SIG-M5 treated with dmso at 0.1 percent for 504 hours (cell line): ENCODE measurements around the gene WIPI1.

Experiments
- DNase-seq: peaks from one replicate; lab custom pipeline; 2025; ENCODE audit not compliant: unreplicated experiment; lab: John Stamatoyannopoulos, UW

WIPI1 gene

DNA sequence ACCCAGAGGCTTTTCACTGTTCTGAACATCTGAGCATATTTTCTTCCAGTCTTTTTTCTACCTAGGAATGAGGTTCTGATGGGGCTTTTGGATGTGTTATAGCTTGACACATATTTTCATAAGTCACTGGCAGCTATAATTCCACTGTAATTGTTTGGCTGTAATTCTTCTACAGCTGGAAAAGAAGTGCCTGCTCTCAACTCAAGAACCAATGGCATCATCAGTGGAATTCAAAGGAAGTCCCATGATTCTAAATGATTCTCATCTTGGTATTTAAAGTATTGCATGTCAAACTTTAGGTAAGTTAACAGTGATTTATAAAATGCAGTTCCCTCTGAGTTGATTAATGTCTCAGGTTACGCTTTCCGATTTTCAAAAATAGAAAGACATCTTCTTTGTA, 16.8 kb downstream of the WIPI1 start:
- DNase-seq = no peak

DNA sequence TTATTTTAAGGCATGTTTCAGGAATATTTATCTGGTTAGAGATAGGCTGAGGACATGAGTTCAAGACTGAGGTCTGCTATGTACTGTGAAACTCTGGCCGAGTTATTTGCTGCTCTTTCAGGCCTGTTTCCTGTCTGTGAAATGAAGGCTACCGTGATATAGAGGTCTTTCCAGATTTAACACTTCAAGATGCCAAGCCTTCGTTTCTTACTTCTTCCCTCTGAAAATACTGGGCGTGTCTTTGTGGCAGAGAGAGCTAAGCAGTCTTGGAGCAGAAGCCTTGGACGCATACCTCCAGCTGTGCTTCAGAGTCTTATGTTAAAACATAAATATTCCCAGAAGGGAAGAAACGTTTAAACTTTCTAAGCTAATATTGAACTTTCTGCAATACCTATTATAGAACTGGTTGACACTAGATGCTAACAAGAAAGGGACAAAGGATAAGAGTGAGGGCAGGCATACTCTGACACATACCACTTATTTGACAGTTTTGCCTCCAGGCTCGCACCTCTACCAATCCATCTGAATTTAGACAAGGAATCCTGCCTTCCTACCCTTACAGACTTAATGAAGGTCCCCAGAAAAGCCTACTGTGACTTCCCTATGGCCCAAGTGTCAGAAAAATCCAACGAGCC, 17.5 kb downstream of the WIPI1 start:
- DNase-seq = no peak

DNA sequence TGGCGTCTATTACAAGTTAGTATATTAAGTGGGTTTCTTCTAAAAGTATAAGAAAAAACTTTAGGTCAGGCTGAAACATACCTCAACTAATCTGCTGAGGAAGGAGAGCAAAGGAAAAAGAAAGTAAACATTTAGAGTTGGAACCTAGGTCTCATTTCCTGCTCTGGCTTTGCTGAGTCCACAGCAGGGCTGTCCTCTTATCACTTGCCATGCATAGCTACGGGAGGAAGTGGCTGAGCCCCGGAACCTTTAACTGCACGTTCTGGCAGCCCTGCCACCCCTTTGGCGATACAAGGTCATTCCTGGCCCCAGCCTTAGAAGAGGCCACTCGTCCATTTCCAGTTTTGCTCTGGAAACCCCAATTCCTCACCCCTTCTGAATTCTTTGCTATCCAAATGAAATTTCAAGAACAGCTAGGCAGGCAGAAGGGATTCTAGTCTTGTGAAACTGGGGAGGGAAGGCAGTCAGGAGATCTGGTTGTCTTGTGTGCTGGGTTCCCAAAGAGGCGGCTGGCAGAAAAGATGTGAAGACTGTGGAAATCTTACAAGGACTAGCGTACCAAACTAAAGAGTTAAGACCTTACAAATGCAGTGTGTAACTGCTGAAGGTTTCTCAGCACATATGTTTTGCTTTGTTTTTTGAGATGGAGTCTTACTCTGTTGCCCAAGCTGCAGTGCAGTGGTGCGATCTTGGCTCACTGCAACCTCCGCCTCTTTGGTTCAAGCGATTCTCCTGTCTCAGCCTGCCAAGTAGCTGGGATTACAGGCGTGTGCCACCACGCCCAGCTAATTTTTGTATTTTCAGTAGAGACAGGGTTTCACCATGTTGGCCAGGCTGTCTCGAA, 19.1 kb downstream of the WIPI1 start:
- DNase-seq = peak; percentile 33

DNA sequence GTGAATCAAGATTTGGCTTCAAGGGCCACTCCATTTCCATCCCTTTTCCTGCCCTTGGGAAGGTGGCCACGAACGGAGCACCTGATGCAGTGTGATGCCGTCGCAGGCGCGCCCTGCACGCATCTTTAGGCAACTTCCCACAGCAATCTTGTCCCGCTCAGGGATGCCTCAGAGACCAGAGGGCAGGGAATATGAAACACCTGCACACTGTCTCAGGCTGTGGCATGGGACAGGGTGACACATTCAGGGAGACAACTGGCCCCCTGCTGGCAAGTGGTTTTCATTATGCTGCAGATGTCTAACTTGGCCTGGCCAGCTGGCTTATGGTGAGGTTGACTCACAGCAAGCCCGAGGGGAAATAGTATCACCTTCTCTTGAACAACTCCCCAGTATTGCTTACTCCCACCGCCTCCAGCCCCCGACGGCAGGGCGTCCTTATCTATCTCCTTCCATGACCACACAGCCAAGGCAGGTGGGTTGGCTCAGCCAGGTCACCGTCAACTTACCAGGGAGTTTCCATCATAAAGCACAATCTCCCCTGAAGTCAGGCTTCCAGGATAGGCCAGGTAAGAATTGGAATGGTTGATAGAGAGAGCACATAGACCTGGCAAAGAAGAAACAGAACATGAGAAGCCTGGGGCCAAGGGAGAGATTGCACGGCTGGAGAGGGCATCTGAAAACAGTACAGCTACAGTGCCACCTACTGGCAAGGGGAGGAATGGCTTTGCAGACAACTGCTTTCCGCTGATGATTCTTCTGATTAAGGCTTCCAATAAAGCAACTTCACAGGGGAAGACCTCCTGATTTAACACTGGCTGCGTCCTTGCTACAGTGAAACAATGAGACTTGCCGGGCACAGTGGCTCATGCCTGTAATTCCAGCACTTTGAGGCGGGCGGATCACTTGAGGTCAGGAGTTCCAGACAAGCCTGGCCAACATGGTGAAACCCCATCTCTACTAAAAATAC, 21.1 kb downstream of the WIPI1 start:
- DNase-seq = peak; percentile 92

DNA sequence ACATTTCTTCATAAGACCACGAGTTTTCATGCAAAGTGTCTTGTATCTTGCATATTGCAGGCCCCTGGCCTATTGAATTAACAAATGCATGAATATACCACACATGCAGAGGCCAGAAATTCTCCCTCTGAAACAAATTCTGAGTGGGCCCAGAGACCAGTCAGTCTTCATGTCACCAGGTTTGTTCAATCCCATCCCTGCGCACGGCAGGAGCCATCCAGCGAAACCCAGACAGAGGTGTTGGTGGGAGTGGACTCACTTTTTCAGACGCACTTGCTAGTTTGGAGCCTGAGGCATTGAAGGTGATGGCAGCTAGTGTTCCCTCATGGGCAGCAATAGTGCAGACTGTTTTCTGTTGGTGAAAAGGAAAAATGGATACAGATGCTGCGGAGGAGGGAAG, 21.9 kb downstream of the WIPI1 start:
- DNase-seq = no peak

DNA sequence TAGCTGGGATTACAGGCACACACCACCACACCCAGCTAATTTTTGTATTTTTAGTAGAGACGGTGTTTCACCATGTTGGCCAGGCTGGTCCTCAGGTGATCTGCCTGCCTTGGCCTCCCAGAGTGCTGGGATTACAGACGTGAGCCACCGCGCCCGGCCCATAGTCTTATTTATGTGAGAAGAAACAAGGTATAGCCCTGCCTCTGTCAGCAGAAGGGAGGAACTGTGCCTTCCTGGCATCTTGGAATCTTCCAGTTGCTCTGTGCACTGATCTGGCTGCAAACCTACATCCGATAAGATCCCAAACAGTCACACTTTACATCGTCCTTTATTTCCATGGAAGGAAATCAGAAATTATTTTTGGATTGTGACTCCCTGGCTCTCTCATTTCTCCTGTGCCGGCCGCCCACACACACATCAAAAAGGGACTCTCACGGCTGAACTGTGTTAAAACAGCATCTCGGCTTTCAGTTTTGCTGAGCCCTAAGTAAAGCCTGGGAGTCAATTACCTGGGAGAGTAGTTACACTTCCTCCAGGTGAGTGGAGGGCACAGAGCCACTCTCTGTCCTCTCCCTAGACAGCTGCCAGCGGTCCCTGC, 23.3 kb downstream of the WIPI1 start:
- DNase-seq = no peak

DNA sequence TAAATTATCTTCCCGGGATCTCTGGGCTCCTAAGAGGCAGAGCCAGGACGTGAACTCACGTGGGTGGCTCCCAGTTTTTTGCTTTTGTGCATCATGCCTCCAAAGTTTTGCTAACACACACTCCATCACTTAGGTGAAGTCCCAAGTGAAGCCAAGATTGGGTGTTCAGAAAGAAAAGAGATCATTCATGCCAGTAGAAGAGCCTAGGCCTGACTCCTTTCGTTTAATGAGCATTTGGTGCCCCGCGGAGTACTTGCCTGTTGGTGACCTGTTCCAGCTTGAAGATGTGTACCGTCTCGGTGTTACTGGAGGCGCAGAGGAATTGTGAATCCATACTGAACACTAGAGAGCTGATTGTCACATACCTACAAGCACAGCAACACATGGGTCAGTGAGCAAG, 24.1 kb downstream of the WIPI1 start:
- DNase-seq = no peak

DNA sequence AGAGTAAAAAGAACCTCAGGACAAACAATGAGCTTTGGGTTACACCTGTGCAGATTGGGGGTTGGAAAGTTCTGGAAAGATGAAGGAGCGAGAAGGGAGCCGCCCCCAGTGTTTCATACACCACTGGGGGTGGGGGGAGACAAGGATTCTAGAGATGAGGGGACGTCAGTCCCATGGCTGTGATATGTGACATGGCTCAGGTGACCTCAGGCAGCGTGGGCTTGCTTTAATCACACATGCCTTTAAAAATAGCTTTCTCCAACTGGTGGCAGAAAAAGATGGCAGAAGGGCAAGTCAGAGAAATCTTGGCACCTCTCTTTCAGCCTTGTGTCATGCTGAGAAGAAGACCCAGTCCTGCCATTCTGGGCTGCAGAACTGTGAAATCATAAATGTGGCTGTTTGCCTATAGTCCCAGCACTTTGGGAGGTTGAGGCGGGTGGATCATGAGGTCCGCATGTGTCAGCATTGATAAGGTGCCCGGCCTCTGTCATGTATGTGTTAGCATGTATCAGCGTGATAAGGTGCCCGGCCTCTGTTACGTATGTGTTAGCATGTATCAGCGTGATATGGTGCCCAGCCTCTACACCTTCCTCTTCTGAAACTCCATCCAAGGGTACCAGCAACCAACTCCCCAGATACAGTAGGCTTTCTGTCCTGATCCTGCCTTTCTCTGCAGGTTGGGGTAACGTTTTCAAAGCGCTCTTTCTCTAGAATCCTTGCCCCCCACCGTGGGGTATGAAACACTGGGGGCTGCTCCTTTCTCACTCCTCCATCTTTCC, 25.0 kb downstream of the WIPI1 start:
- no peak for DNase-seq

DNA sequence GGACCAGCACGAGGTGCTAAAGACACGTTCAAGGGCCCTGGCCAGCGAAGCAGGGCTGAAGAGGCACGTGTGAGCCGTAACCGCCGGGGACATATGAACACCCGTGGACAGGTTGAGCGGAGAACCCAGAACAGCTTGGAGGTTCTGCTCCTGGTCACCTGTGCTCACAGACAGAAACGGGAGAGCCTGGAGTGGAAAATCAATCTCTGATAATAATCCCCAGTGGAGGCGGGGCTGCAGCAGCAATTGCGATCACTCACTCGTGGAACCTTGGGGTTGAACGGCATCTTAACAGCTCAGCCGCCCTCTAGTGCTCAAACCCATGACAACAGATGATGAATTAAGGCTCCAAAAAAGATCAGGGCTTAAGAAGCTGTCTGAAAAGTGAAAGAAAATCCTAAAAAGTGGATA, 25.6 kb downstream of the WIPI1 start:
- peak; percentile 77 for DNase-seq

DNA sequence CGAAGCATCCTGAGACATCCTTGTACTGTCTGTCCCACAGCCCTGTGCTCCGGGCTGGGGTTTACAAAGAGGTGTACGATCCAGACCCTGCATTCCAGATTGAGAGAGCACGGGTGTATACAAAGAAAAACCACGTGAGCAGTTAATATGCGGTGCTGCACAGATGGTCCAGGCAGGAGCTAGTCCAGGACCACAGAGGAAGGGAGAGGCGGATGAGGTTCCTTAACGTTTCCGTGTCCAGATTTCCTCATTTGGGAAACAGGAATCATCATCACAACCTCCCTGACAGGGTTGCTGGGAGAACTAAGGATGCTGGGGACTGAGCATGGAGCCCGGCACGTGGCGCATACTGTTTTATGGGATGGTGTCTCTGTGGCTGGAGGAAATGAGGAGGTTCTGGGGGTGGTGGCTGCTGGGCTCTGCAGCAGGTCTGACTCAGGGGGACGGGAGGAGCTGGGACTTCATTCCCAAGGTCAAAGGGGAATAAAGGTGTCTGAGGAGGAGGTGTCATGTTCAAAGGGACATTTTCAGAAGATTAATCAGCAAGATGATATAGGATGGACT, 26.2 kb downstream of the WIPI1 start:
- DNase-seq = no peak

DNA sequence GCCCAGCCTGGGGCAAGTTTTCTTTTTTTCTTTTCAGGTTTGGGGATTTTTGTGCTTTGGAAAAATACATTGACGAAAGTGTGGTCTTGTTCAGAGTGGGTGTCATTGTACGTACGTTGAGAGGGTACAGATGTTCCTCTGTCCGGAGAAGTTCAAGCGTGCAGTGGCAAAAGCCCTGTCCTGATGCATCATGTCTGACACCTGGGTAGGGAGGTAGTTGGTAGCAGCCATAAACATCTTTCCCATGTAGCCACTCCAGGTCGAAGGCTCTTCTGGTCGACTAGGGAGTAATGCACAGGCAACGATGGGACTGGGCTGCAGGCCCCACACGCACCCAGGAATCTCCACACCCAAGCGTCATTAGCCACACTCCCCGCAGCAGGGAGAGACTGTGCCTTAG, 27.4 kb downstream of the WIPI1 start:
- DNase-seq = no peak

DNA sequence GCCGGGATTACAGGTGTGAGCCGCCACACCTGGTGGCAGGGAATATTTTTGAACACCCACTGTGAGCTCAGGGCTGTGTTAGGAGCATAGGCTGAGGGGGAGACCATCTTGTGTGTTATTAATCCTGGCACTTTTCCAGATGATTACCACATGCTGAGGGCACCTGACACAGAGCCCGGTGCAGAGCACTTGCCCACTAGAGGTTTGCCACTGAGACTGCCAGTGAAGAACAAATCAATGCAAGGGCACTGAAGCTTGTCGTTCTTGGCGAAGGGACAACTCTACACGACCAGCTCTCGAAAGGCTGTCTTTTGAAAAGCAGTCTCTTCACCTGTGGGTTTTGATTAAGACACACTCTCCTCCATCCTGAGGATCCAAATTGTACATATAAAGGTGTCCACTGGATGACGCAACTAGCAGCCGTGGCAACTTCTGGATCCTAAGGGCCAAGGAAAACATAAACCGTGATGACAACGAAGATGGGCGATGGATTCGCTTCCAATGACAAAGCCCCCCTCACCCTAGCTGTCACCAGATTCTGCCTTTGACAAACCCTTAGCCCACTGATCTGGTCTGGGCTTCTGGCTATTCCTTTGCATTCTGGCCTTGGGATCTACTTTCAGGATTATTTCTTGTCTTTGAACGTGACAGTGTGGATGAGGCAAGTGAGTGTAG, 28.7 kb downstream of the WIPI1 start:
- no peak for DNase-seq

DNA sequence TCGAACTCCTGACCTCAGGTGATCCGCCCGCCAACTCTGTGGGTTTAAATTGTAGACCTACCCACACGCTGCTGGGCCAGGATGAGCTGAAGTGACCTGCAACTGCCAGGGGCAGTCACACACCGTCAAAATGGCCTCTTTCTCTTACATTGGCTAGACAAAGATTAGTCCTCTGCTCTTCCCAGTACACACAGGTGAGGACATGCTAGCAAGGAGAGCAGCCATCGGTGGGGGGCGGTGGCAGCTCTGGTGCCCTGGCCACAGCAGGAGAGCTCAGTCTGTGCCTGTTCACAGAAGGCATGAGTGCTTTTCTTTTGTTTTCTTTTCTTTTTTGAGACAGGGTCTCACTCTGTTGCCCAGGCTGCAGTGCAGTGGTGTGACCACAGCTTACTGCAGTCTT, 29.7 kb downstream of the WIPI1 start:
- DNase-seq = no peak

DNA sequence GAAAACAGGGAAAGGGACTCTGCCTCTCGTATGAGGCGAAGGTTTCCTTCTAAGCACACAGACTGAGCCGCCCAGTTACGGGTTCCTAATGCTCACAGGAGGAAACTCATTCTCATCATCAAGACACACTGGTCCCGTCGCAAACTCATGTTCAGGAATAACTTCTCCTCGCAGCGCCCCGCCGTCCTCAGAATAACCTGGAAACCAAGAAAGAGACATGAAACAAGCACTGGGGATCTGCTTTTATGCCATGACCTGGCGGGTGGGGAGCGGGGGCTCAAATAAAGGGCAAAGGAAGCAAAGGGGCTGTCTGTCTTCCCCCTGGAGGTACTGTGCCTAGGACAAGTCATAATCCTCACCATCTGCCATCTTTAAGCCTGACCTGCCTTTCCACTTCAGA, 31.3 kb downstream of the WIPI1 start:
- no peak for DNase-seq

DNA sequence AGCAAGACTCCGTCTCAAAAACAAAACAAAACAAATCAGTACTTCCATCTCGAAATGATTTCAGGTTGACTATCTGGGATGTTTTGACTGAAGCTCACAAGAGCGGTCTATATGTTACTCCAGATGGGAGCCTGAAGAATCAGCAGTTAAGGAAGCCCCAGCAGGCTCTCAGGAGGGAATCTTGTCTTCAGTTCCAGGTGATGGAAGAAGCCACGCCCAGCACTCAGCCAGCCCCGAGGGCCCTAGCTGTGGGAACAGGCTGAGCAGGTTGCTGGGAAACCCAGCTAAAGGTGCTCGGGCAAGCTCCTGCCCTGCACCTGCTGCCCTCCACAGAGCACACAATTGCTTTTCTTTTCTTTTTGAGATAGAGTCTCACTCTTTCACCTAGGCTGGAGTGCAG, 32.4 kb downstream of the WIPI1 start:
- peak; percentile 62 for DNase-seq

DNA sequence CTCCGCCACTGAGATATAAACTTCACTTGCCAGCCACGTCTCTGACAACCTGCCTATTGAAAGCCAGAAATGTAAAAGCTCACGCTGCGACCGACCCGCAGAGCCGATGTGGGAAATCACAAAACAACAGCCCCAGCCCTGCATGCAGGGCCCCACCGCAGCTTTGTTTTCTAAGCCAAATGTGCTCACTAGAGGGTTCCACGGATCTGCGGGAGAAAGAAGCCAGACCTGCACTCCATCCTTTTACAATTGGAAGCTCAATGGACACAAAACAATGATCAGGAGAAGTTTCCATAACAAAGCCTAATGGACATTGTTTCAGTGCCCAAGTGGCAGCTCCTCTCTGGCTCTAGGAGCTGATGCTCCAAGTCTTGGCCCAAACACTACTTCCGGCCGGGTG, 33.1 kb downstream of the WIPI1 start:
- no peak for DNase-seq

DNA sequence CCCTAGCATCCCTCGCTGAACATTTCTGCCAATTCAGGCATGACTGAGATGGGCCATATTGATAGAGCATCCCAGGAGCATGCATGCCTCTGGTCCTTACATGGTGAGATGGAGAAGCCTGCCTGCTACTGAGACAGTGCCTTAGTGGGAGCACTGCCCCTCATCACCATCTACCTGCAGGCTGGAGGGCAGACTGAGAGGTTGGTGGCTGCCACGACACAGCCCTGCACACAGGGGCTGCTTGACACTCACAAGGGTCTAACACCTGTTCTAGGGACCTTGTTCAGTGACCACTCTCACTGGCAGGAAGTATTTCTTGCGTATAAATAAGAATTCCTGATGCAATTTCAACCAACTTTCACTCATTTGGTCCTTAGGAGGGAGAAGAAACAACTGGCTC, 34.0 kb downstream of the WIPI1 start:
- DNase-seq = no peak

DNA sequence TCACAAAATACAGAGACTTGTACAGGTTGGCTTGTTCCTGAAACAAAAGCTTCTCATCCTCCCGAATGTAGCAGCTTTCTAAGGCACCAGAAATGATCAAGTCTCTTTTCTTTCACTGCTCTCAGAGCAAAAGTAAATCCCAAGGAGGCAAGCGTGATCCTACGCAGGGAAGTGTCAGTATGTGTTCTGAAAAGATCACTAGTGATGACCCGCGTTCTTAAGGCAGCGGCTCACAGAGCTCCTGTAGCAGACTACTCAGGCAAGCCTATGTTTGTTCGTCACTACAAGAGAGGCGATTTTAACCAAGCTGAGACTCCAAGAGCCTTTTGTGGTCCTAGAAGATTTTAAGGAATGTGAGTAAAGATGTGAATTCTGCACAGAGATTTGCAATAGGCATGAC, 34.5 kb downstream of the WIPI1 start:
- no peak for DNase-seq

DNA sequence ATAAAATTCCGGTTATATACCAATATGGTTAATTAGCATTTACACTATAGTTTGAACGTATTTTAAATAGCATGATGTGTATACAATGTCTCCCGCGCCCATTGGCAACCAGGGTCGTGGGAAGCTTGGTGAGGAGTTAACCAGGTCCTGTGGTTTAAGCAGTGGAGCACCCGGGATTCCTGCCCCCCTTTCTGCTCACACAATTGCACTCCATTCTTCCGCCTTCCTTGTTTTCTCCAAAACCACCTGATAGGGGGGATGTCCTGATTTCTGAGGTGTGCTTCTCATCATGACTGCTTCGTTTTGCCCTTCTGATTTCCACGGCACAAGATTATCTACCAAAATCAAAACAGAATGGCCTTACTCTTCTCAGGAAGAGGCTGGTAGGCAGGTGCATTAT, 35.8 kb downstream of the WIPI1 start:
- DNase-seq = no peak

DNA sequence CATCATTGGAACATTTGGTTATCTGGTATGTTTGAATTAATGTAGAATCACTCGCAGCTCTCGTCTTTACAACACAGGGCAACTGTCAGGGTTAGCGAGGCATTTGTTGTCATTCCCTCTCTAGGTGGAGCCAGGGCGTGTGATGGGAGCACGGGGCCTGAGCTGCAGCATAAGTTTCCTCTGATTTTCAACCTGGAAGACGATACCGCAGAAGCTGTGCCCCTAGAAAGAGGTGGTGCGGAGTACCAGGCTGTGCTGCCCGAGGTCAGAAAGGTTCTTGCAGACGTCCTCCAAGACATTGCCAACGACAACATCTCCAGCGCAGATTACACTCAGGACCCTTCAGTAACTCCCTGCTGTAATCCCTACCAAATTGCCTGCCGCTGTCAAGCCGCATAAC, 37.2 kb downstream of the WIPI1 start:
- DNase-seq = no peak
